Hepatocyte (in vitro differentiated cells): ENCODE measurements around the gene HIRA. TPM values are rescaled to one million over a fixed set of nuclear protein-coding genes. Genes with fewer than 3 reads are reported as not detected.

Source experiments
- DNase-seq: peaks from one replicate; pipeline ENCODE4 v3.0.0-alpha.2; 2016; ENCODE audit warnings: low spot score
- H2AFZ ChIP-seq: fragments of 200-600 bp; sonication (generic); 2 replicates; pipeline ENCODE4 v1.6.0; 2016; ENCODE audit warnings: antibody characterized with exemption, mild to moderate bottlenecking
- H3K27ac ChIP-seq: fragments of 200-600 bp; sonication (generic); 2 replicates; pipeline ENCODE4 v1.5.1; 2016; ENCODE audit warnings: mild to moderate bottlenecking
- H3K27me3 ChIP-seq: fragments of 200-600 bp; sonication (generic); 2 replicates; pipeline ENCODE4 v1.6.1; 2016
- H3K36me3 ChIP-seq: fragments of 200-600 bp; sonication (generic); replicated peaks from 2 replicates; pipeline ENCODE4 v1.5.1; 2016; ENCODE audit warnings: low read depth; ENCODE audit not compliant: insufficient read depth
- H3K4me1 ChIP-seq: fragments of 200-600 bp; sonication (generic); 2 replicates; pipeline ENCODE4 v1.5.1; 2016; ENCODE audit warnings: mild to moderate bottlenecking, moderate library complexity; ENCODE audit not compliant: insufficient read depth
- H3K4me2 ChIP-seq: fragments of 200-600 bp; sonication (generic); 2 replicates; pipeline ENCODE4 v1.6.0; 2016
- H3K4me3 ChIP-seq: fragments of 200-600 bp; sonication (generic); 2 replicates; pipeline ENCODE4 v1.5.1; 2016; ENCODE audit warnings: mild to moderate bottlenecking
- H3K79me2 ChIP-seq: fragments of 200-600 bp; sonication (generic); 2 replicates; pipeline ENCODE4 v1.6.0; 2017; ENCODE audit warnings: mild to moderate bottlenecking
- H3K9me2 ChIP-seq: fragments of 200-600 bp; sonication (generic); replicated peaks from 2 replicates; pipeline ENCODE4 v1.6.0; 2017; ENCODE audit warnings: mild to moderate bottlenecking; ENCODE audit not compliant: insufficient read depth
- H3K9me3 ChIP-seq: fragments of 200-600 bp; sonication (generic); 2 replicates; pipeline ENCODE4 v1.5.1; 2016; ENCODE audit warnings: low read depth, mild to moderate bottlenecking
- H4K20me1 ChIP-seq: fragments of 200-600 bp; sonication (generic); 2 replicates; pipeline ENCODE4 v1.6.0; 2016; ENCODE audit warnings: mild to moderate bottlenecking; ENCODE audit not compliant: insufficient read depth, poor library complexity, severe bottlenecking
- EZH2 ChIP-seq: fragments of 200-600 bp; sonication (generic); IDR thresholded peaks from 2 replicates; pipeline ENCODE4 v1.6.1; 2016; ENCODE audit warnings: antibody characterized with exemption, mild to moderate bottlenecking, borderline replicate concordance
- EZH2phosphoT487 ChIP-seq: fragments of 200-600 bp; sonication (generic); IDR thresholded peaks from one replicate; pipeline ENCODE4 v1.6.1; 2018; ENCODE audit warnings: antibody characterized with exemption, mild to moderate bottlenecking, low read depth, moderate library complexity; ENCODE audit not compliant: unreplicated experiment, severe bottlenecking
- WGBS: methylation state at CpG from one replicate; pipeline ENCODE4 v1.1.6; 2016; ENCODE audit warnings: low lambda C conversion rate; ENCODE audit errors: missing lambda C conversion rate; 5-methylcytosine and 5-hydroxymethylcytosine counted together
- polyA plus RNA-seq: library from polyadenylated mRNA; unstranded; fragments of >200 nt; fragmentation: Nextera tagmentation; extraction: Ambion mirVana; gene quantifications from 2 replicates; pipeline ENCODE4 v1.2.1, GENCODE V29; 2016
- total RNA-seq: library from RNA; depleted of rRNA; stranded (reverse); fragments of >200 nt; gene quantifications from 2 replicates; pipeline ENCODE4 v1.2.3, GENCODE V29; 2014
- TF ChIP-seq, protein P1 (sequence below): fragments of 200-600 bp; sonication (generic); IDR thresholded peaks from 2 replicates; pipeline ENCODE4 v1.5.1; 2016; ENCODE audit warnings: antibody characterized with exemption, mild to moderate bottlenecking; ENCODE audit not compliant: poor library complexity

Gene HIRA
- total and polyA plus RNA-seq, 2 experiments from 2014 or later = 23.5 to 30.6 TPM

DNA sequence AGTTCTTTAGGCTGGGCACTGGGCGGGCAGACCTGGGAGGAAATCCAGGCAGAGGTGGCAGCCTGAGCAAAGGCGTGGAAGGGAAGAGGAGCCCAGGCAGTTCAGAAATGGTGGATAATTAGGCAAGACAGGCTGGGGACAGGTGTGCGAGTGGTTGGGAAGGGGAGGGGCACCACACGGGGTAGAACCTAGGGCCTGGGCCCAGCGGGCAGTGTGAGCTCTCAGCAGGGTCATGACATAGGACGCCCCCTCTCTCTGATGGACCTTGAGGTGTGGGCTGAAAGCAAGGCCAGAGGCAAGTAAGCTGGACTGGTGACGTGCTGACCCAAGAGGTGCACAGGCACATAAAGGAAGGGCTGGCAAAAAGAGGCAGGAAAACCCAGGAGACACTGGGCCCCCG lies 40.7 kb upstream of the HIRA start:
- H3K9me2 ChIP-seq = no peaks in the 10 kb centered on the region
- peaks cover 9% of the 10 kb centered on the region for H4K20me1 ChIP-seq
- WGBS = 95% methylated on average over 8 of the region's 8 CpGs
- H3K4me1 ChIP-seq = no peaks in the 10 kb centered on the region
- peaks cover 36% of the 10 kb centered on the region for H3K79me2 ChIP-seq
- H3K36me3 ChIP-seq = no peaks in the 10 kb centered on the region
- H3K4me3 ChIP-seq = no peak overlapping the region
- no peak overlapping the region for H2AFZ ChIP-seq
- H3K9me3 ChIP-seq = no peaks in the 10 kb centered on the region
- H3K27ac ChIP-seq = no peak overlapping the region
- DNase-seq = no peak
- no peak for TF ChIP-seq EZH2phosphoT487
- no peaks in the 10 kb centered on the region for H3K27me3 ChIP-seq
- no peak overlapping the region for H3K4me2 ChIP-seq

GRCh38 chr22:19471572-19471971 lies 40.0 kb upstream of the HIRA start:
- 94% methylated on average over 11 of the region's 11 CpGs for WGBS
- no peaks in the 10 kb centered on the region for H3K27me3 ChIP-seq
- no peaks in the 10 kb centered on the region for H3K36me3 ChIP-seq
- no peak overlapping the region for H2AFZ ChIP-seq
- H3K9me3 ChIP-seq = no peaks in the 10 kb centered on the region
- H3K4me3 ChIP-seq = no peak overlapping the region
- H3K27ac ChIP-seq = no peak overlapping the region
- no peak overlapping the region for H3K4me2 ChIP-seq
- H4K20me1 ChIP-seq = peaks cover 5% of the 10 kb centered on the region
- H3K79me2 ChIP-seq = peaks cover 29% of the 10 kb centered on the region
- no peaks in the 10 kb centered on the region for H3K9me2 ChIP-seq
- TF ChIP-seq EZH2 (no peak), EZH2phosphoT487 (no peak)
- TF ChIP-seq, protein P1, sequence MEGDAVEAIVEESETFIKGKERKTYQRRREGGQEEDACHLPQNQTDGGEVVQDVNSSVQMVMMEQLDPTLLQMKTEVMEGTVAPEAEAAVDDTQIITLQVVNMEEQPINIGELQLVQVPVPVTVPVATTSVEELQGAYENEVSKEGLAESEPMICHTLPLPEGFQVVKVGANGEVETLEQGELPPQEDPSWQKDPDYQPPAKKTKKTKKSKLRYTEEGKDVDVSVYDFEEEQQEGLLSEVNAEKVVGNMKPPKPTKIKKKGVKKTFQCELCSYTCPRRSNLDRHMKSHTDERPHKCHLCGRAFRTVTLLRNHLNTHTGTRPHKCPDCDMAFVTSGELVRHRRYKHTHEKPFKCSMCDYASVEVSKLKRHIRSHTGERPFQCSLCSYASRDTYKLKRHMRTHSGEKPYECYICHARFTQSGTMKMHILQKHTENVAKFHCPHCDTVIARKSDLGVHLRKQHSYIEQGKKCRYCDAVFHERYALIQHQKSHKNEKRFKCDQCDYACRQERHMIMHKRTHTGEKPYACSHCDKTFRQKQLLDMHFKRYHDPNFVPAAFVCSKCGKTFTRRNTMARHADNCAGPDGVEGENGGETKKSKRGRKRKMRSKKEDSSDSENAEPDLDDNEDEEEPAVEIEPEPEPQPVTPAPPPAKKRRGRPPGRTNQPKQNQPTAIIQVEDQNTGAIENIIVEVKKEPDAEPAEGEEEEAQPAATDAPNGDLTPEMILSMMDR = no peak
- H3K4me1 ChIP-seq = no peaks in the 10 kb centered on the region
- no peak for DNase-seq

DNA sequence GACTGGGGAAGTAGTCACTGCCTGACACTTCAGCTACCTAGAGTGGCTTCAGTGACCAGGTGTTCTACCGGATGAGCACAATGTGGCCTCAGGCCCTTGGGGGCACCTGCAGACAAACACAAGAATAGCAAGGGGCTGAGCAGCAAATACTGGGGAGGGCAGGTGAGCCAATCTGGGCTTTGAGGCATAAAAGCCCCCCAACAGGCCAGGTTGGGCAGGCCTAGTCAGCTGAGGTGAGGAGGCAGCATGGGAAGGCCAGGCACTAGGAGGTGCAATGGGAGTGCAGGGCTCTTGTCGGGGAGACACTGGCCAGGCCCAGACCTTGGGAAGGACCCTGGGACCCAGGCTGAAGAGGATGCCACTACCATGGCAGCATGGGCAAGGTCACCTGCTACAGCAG lies 38.5 kb upstream of the HIRA start:
- H3K36me3 ChIP-seq = no peaks in the 10 kb centered on the region
- TF ChIP-seq, protein P1 = no peak
- TF ChIP-seq EZH2phosphoT487 (no peak), EZH2 (no peak)

GRCh38 chr22:19469421-19469820 lies 37.9 kb upstream of the HIRA start:
- Histone ChIP-seq H3K9me2 (no peaks in the 10 kb centered on the region), H3K79me2 (peaks cover 10% of the 10 kb centered on the region), H4K20me1 (no peaks in the 10 kb centered on the region), H3K27me3 (no peaks in the 10 kb centered on the region), H3K9me3 (no peaks in the 10 kb centered on the region), H3K36me3 (no peaks in the 10 kb centered on the region), H3K27ac (no peak overlapping the region), H3K4me3 (no peak overlapping the region), H3K4me1 (no peaks in the 10 kb centered on the region), H2AFZ (no peak overlapping the region), H3K4me2 (no peak overlapping the region)
- DNase-seq = no peak
- no peak for TF ChIP-seq EZH2
- TF ChIP-seq EZH2phosphoT487 = no peak
- TF ChIP-seq, protein P1 = no peak
- 94% methylated on average over 7 of the region's 7 CpGs for WGBS

More for the DNA sequence above, 38.5 kb upstream of the HIRA start:
- Histone ChIP-seq H3K9me3 (no peaks in the 10 kb centered on the region), H3K79me2 (peaks cover 14% of the 10 kb centered on the region), H3K4me2 (no peak overlapping the region), H3K27me3 (no peaks in the 10 kb centered on the region), H3K4me1 (no peaks in the 10 kb centered on the region), H3K9me2 (no peaks in the 10 kb centered on the region), H2AFZ (no peak overlapping the region), H3K27ac (no peak overlapping the region), H4K20me1 (no peaks in the 10 kb centered on the region), H3K4me3 (no peak overlapping the region)
- 96% methylated on average over 2 of the region's 2 CpGs for WGBS
- DNase-seq = no peak
